Esophagus muscularis mucosa (tissue), 4 donors: ENCODE data around the gene CDRT15.
"Not testable (repeated sequence)": the region's sequence is repeated elsewhere in the genome, so short reads cannot be mapped to it uniquely, and the experiment has no call there.

Experiments
- CTCF ChIP-seq, 3 experiments: fragments of 200-600 bp in 2 of 3; fragments of 450-650 bp in 1 of 3; sonication (generic) in 2 of 3; IDR thresholded peaks; one replicate each; pipeline ENCODE4 v1.5.1; 2017 to 2019; ENCODE audit warnings: antibody characterized with exemption in 3 of 3, mild to moderate bottlenecking in 2 of 3, moderate library complexity in 1 of 3
- EP300 ChIP-seq: sonication (generic); formaldehyde crosslinking; IDR thresholded peaks from one replicate; pipeline ENCODE4 v1.6.1; 2017; ENCODE audit warnings: antibody characterized with exemption
- POLR2A ChIP-seq: fragments of 450-650 bp; IDR thresholded peaks from one replicate; pipeline ENCODE4 v1.6.1; 2017; ENCODE audit warnings: antibody characterized with exemption, moderate library complexity, mild to moderate bottlenecking, low read depth

- not testable (repeated sequence) for TF ChIP-seq POLR2A; CTCF (IDR thresholded peaks at IDR 0.05); EP300
These were observed 43.9 kb downstream of the CDRT15 start for GRCh38 chr17:14192636-14193344.
